T-helper 22 cell (primary cell): ENCODE measurements around the gene CHMP1A.
"Not testable (repeated sequence)": the region's sequence is repeated elsewhere in the genome, so short reads cannot be mapped to it uniquely, and the experiment has no call there.

Experiments
- DNase-seq: peaks from one replicate; pipeline ENCODE4 v3.0.0-alpha.2; 2020; ENCODE audit warnings: low read depth

The CHMP1A gene

GRCh38 chr16:89658221-89658879 is 842 bp upstream of the CHMP1A start:
- no peak for DNase-seq

GRCh38 chr16:89656435-89657121 is 930 bp downstream of the CHMP1A start:
- no peak for DNase-seq

GRCh38 chr16:89655062-89655643 is 2.4 kb downstream of the CHMP1A start:
- DNase-seq, result no peak

GRCh38 chr16:89653656-89654295 is 3.7 kb downstream of the CHMP1A start:
- DNase-seq, result no peak

- DNase-seq, result no peak
Measured at GRCh38 chr16:89651584-89651983, 5.9 kb downstream of the CHMP1A start.

- DNase-seq, result no peak
Measured at GRCh38 chr16:89646906-89647305, 10.6 kb downstream of the CHMP1A start.

GRCh38 chr16:89646270-89646669 is 11.2 kb downstream of the CHMP1A start:
- DNase-seq, result no peak

- no peak for DNase-seq
Measured at GRCh38 chr16:89645122-89645521, 12.4 kb downstream of the CHMP1A start.

GRCh38 chr16:89643769-89644300 is 13.7 kb downstream of the CHMP1A start:
- no peak for DNase-seq

GRCh38 chr16:89642574-89642973 is 14.9 kb downstream of the CHMP1A start:
- no peak for DNase-seq

GRCh38 chr16:89641458-89642119 is 15.9 kb downstream of the CHMP1A start:
- DNase-seq, result no peak

GRCh38 chr16:89639385-89639784 is 18.1 kb downstream of the CHMP1A start:
- DNase-seq, result no peak

- no peak for DNase-seq
Measured at GRCh38 chr16:89638455-89638854, 19.1 kb downstream of the CHMP1A start.

- no peak for DNase-seq
Measured at GRCh38 chr16:89637379-89637778, 20.1 kb downstream of the CHMP1A start.

- DNase-seq, result no peak
Measured at GRCh38 chr16:89636663-89637062, 20.8 kb downstream of the CHMP1A start.

- DNase-seq, result not testable (repeated sequence)
Measured at GRCh38 chr16:89634463-89635385, 22.8 kb downstream of the CHMP1A start.

- DNase-seq, result no peak
Measured at GRCh38 chr16:89633064-89633631, 24.4 kb downstream of the CHMP1A start.

- DNase-seq, result no peak
Measured at GRCh38 chr16:89629827-89630610, 27.5 kb downstream of the CHMP1A start.

GRCh38 chr16:89624777-89625761 is 32.4 kb downstream of the CHMP1A start:
- DNase-seq, result no peak
